NK-92 (cell line): ENCODE measurements around the gene RAPSN.

Experiments used
- DNase-seq: peaks from one replicate; lab custom pipeline; 2025; ENCODE audit not compliant: unreplicated experiment; lab: John Stamatoyannopoulos, UW

The RAPSN gene

DNA sequence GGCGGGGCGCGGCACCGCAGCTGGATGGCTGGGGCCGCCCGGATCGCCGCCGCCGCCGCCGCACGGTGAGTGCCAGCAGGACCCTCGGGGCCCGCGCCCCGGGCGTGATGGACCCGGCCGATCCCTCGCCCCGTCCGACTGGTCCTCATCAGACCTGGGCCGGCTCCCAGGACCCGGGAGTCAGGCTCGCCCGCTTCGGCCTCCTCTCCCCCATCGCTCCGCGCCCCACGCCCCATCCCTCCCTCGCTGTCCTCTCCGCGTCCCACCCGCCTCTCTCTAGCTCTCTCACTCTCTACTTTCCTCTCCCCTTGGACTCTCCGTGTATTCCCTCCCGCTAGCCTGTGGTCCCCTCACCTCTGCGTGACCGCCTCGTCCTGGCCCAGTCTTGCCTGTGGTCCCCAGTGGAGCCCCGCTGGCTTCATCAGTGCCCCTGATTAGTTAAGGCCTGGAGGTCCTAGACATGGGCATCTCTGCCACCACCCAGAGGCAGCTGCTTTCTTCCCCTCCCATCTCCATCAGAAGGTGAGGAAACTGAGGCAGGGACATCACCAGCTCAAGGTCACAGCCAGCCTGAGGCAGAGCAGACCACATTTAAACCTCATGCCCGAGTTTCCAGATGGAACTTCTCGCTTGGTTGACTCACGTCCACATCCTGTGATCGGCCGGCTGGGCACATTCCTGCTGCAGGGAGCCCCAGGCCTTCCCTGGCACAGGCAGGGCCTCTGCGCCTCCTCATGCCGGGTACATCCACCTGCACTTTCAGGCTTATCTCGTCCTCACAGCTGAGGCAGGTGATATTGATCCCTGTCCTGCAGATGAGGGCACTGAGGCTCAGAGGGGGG is 40.1 kb downstream of the RAPSN start:
- no peak for DNase-seq

GRCh38 chr11:47407746-47408590 is 41.0 kb downstream of the RAPSN start, which contains the start of gene SLC39A13:
Gene SLC39A13 (plus strand): TSS chr11:47408590. CDS start chr11:47410095, 1,505 bp downstream.
- peak; percentile 40 for DNase-seq

GRCh38 chr11:47406896-47407745 is 41.8 kb downstream of the RAPSN start:
- DNase-seq = no peak

DNA sequence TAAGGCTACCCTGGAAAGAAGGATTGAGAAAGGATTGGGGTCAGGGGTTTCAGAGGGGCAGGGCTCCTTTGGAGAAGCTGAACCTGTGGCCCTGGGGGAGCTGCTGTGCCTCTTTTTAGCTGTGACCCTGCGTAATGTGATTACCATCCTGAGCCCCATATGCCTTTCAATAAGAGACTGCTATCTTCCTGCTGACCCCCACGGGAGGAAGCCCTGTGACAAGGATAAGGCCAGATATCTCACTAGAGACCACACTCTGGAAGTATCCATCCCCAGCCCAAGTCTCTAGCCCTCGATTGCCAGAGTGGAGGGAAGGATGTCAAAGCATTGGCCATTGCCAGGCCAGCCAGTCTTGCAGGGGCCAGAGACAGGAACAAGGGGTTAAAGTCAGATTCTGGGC is 45.4 kb downstream of the RAPSN start:
- no peak for DNase-seq

DNA sequence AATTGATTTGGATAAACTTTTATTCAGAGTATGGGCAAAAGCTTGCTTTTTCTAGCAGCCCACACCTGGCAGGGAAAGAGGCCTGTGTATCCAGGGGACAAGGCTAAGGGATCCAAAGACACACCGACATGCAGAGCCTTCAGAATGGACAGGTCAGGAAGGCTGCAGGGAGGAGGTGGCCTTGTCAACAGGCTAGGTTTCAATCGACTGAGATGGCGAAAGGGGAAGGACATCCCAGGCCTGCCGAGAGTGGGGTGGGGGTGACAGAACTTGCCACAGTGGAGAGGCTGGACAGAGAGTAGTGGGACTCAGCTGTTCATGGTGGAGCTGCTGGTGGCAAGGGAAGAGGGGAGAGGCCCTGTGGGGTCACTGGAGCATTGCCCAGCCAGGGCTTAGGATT is 45.8 kb downstream of the RAPSN start:
- no peak for DNase-seq

GRCh38 chr11:47400768-47401279 is 48.1 kb downstream of the RAPSN start:
- no peak for DNase-seq

DNA sequence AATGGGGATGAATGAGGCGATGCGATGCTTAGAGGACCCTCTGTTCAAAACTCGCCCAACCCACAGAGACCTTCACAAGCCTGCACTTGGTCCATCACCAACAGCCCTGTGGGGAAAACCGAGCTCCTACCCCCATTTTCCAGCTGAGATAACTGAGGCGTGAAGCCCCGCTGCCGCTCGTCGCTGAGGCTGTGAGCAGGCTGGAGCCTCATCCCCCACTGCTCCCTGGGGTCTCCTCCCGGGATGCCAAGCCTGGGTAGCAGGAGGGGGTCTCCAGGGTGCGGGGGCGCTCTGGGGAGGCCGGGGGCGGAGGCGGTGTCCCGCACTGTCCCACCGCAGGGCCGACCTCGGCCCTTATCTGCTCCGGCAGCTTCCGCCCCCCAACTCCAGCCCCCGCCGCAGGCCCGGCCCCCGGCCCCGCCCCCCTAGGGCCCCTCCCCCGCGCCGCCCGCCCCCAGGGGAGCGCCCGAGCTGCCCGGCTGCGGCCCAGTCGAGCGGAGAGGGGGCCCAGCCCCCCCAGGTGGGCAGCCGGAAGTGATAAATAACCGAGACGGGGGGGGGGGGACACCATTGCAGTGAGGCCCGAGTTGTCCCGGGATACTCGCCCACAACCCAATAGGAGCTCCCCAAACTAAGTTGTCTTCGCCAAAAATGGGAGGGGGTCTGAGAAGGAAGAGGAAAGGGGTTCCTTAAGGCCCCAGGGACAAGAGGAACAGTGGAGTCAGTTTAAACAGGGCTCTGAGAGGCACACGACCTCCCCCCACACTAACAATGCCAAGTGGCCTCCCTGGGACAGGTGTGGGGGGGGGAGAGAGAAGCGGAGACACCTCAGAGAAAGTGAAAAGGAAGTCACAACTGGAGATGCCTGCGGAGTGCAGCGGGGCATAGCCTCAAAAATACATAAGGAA is 48.8 kb downstream of the RAPSN start:
- DNase-seq = no peak

- no peak for DNase-seq
These were observed 50.4 kb downstream of the RAPSN start for GRCh38 chr11:47398551-47398950.

DNA sequence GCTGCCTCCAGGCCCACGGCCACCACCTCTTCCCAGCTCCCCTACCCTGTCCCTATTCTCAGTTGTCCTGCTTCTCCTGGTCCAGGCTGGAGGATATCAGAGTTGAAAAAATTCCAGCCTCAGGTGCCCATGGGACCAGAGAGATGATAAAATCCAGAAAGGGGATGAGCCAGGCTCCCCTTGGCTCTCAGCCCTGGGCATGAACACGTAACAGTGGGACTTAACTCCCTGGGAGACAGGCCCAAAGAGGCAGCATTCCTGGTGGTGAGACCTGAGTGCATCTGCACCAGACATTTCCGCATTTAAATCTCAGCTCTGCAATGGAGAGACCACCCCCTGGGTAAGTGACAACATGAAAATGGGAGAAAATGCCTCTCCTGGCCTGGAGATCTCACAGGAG is 50.9 kb downstream of the RAPSN start:
- DNase-seq = no peak

- DNase-seq = no peak
These were observed 53.0 kb downstream of the RAPSN start for GRCh38 chr11:47396049-47396320.

- DNase-seq = no peak
These were observed 53.5 kb downstream of the RAPSN start for GRCh38 chr11:47395223-47396048.

GRCh38 chr11:47394322-47395222 is 54.4 kb downstream of the RAPSN start:
- DNase-seq = no peak

- DNase-seq = no peak
These were observed 55.0 kb downstream of the RAPSN start for GRCh38 chr11:47394050-47394321.

GRCh38 chr11:47393163-47394049 is 55.5 kb downstream of the RAPSN start:
- DNase-seq = no peak

GRCh38 chr11:47392546-47393162 is 56.3 kb downstream of the RAPSN start:
- DNase-seq = no peak

DNA sequence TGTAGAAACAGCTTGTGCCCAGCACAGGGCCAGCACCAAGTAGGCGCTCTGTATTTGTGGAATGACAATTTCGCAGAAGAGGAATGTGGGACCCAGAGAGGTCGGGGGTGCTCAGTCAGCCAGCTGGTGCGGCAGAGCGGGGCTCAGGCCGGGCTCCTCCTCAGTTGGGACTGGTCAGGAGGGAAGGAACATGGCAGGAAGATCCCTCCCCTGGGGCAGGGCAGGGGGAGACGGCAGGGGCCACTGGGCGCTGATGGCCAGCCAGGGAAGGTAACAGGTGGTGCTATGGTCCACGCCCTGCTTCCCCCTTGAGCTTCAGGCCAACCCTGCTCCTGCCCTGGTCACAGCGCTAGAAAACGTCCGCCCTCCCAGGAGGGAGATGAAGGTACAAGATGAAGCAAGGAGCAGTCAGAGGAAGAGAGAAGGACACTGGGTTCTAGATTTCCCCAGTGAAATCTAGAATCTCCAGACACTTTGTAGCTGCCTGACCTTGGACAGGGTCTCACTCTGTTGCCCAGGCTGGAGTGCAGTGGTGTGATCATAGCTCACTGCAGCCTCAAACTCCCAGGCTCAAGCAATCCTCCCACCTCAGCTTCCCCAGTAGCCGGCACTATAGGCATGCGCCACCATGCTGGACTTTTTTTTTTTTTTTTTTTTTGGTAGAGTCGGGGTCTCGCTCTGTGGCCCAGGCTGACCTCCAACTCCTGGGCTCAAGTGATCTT is 57.1 kb downstream of the RAPSN start:
- no peak for DNase-seq
